Smooth muscle cell (in vitro differentiated cells): Measurements from ENCODE around the gene KHDC3L. TPM values are rescaled to one million over a fixed set of nuclear protein-coding genes. Genes with fewer than 3 reads are reported as not detected.
"Not testable (repeated sequence)": the region's sequence is repeated elsewhere in the genome, so short reads cannot be mapped to it uniquely, and the experiment has no call there.

Experiments
- DNase-seq: peaks from one replicate; lab custom pipeline; 2025; ENCODE audit not compliant: unreplicated experiment; lab: John Stamatoyannopoulos, UW
- H2AFZ ChIP-seq: fragments of 200-600 bp; sonication (generic); 2 replicates; pipeline ENCODE4 v1.6.0; 2016; ENCODE audit warnings: antibody characterized with exemption, low read depth, mild to moderate bottlenecking
- H3F3A ChIP-seq: fragments of 200-600 bp; sonication (generic); 2 replicates; pipeline ENCODE4 v1.6.0; 2017; ENCODE audit warnings: antibody characterized with exemption, low read depth
- H3K27ac ChIP-seq: fragments of 200-600 bp; sonication (generic); 2 replicates; pipeline ENCODE4 v1.5.1; 2016; ENCODE audit warnings: low read depth, mild to moderate bottlenecking
- H3K27me3 ChIP-seq: fragments of 200-600 bp; sonication (generic); 2 replicates; pipeline ENCODE4 v1.6.1; 2016; ENCODE audit warnings: low read depth, mild to moderate bottlenecking
- H3K36me3 ChIP-seq: fragments of 200-600 bp; sonication (generic); 2 replicates; pipeline ENCODE4 v1.5.1; 2016; ENCODE audit warnings: low read depth
- H3K4me1 ChIP-seq: fragments of 200-600 bp; sonication (generic); 2 replicates; pipeline ENCODE4 v1.5.1; 2016; ENCODE audit warnings: low read depth
- H3K4me2 ChIP-seq: fragments of 200-600 bp; sonication (generic); 2 replicates; pipeline ENCODE4 v1.6.0; 2016; ENCODE audit warnings: mild to moderate bottlenecking
- H3K4me3 ChIP-seq: fragments of 200-600 bp; sonication (generic); 2 replicates; pipeline ENCODE4 v1.5.1; 2016; ENCODE audit warnings: mild to moderate bottlenecking
- H3K79me2 ChIP-seq: fragments of 200-600 bp; sonication (generic); 2 replicates; pipeline ENCODE4 v1.6.0; 2016; ENCODE audit warnings: low read depth, mild to moderate bottlenecking
- H3K9ac ChIP-seq: fragments of 200-600 bp; sonication (generic); 2 replicates; pipeline ENCODE4 v1.6.0; 2016; ENCODE audit warnings: low read depth
- H3K9me3 ChIP-seq: fragments of 200-600 bp; sonication (generic); replicated peaks from 2 replicates; pipeline ENCODE4 v1.5.1; 2016; ENCODE audit warnings: low read depth
- H4K20me1 ChIP-seq: fragments of 200-600 bp; sonication (generic); 2 replicates; pipeline ENCODE4 v1.6.0; 2016; ENCODE audit warnings: low read depth
- CTCF ChIP-seq: fragments of 200-600 bp; sonication (generic); IDR thresholded peaks from 2 replicates; pipeline ENCODE4 v1.5.1; 2017; ENCODE audit warnings: borderline replicate concordance, mild to moderate bottlenecking, antibody characterized with exemption; ENCODE audit not compliant: insufficient read depth, poor library complexity, severe bottlenecking
- WGBS: methylation state at CpG from one replicate; pipeline ENCODE4 v1.1.7; 2016; ENCODE audit warnings: low lambda C conversion rate; 5-methylcytosine and 5-hydroxymethylcytosine counted together
- polyA plus RNA-seq: library from polyadenylated mRNA; unstranded; fragments of >200 nt; fragmentation: Nextera tagmentation; extraction: Ambion mirVana; gene quantifications from 2 replicates; pipeline ENCODE4 v1.2.1, GENCODE V29; 2016
- total RNA-seq: library from RNA; depleted of rRNA; stranded (reverse); fragments of >200 nt; gene quantifications from 2 replicates; pipeline ENCODE4 v1.2.3, GENCODE V29; 2014

KHDC3L gene
- total and polyA plus RNA-seq, 2 experiments from 2014 or later, result not detected

- Histone ChIP-seq H3K9ac (peak overlapping the region; percentile 45), H3K36me3 (no peaks in the 10 kb centered on the region), H3K79me2 (no peaks in the 10 kb centered on the region), H3K27ac (no peak overlapping the region), H3K27me3 (no peaks in the 10 kb centered on the region), H2AFZ (peak overlapping the region; percentile 90), H3F3A (no peaks in the 10 kb centered on the region), H3K9me3 (no peaks in the 10 kb centered on the region), H3K4me3 (peak overlapping the region; percentile 56), H3K4me1 (peaks cover 3% of the 10 kb centered on the region), H4K20me1 (no peaks in the 10 kb centered on the region), H3K4me2 (peak overlapping the region; percentile 84)
- 2% methylated on average over 38 of the region's 38 CpGs for WGBS
- peak; percentile 9 for DNase-seq
- TF ChIP-seq CTCF, result peak; percentile 48
Observed at GRCh38 chr6:73388800-73389512, 26.5 kb downstream of the KHDC3L start.

GRCh38 chr6:73389854-73390253, 27.4 kb downstream of the KHDC3L start:
- Histone ChIP-seq H3K9ac (no peak overlapping the region), H3K4me2 (no peak overlapping the region), H3K27me3 (no peaks in the 10 kb centered on the region), H3F3A (no peaks in the 10 kb centered on the region), H3K27ac (no peak overlapping the region), H3K79me2 (no peaks in the 10 kb centered on the region), H3K36me3 (no peaks in the 10 kb centered on the region), H3K4me3 (no peak overlapping the region), H4K20me1 (no peaks in the 10 kb centered on the region), H2AFZ (no peak overlapping the region), H3K9me3 (no peaks in the 10 kb centered on the region), H3K4me1 (peaks cover 3% of the 10 kb centered on the region)
- TF ChIP-seq CTCF, result no peak
- DNase-seq, result no peak
- WGBS, result 76% methylated on average over 10 of the region's 10 CpGs

- H3K4me3 ChIP-seq, result no peak overlapping the region
- H3K4me1 ChIP-seq, result peaks cover 3% of the 10 kb centered on the region
- no peaks in the 10 kb centered on the region for H3K36me3 ChIP-seq
- H2AFZ ChIP-seq, result no peak overlapping the region
- H3K79me2 ChIP-seq, result no peaks in the 10 kb centered on the region
- no peak for DNase-seq
- H4K20me1 ChIP-seq, result no peaks in the 10 kb centered on the region
- TF ChIP-seq CTCF, result no peak
- H3F3A ChIP-seq, result no peaks in the 10 kb centered on the region
- no peaks in the 10 kb centered on the region for H3K9me3 ChIP-seq
- H3K4me2 ChIP-seq, result no peak overlapping the region
- H3K27me3 ChIP-seq, result no peaks in the 10 kb centered on the region
- WGBS, result 54% methylated on average over 2 of the region's 2 CpGs
- H3K9ac ChIP-seq, result no peak overlapping the region
- no peak overlapping the region for H3K27ac ChIP-seq
Observed at GRCh38 chr6:73391675-73392074, 29.2 kb downstream of the KHDC3L start.

- not testable (repeated sequence) for H3F3A ChIP-seq, H3K36me3 ChIP-seq, H3K4me3 ChIP-seq, H4K20me1 ChIP-seq, H3K9me3 ChIP-seq, H3K9ac ChIP-seq, H3K4me2 ChIP-seq, H2AFZ ChIP-seq, H3K4me1 ChIP-seq, H3K79me2 ChIP-seq, H3K27ac ChIP-seq, H3K27me3 ChIP-seq, DNase-seq
- WGBS, result 92% methylated on average over 4 of the region's 4 CpGs
Observed at GRCh38 chr6:73392188-73392587, 29.7 kb downstream of the KHDC3L start.
